ENCODE measurements around the gene ZNF484. TPM values are rescaled to one million over a fixed set of nuclear protein-coding genes. Genes with fewer than 3 reads are reported as not detected.
"Not testable (repeated sequence)": the region's sequence is repeated elsewhere in the genome, so short reads cannot be mapped to it uniquely, and the experiment has no call there.

The ZNF484 gene
- total RNA-seq, 1 experiment from 2014 or later, result 7.2 TPM

DNA sequence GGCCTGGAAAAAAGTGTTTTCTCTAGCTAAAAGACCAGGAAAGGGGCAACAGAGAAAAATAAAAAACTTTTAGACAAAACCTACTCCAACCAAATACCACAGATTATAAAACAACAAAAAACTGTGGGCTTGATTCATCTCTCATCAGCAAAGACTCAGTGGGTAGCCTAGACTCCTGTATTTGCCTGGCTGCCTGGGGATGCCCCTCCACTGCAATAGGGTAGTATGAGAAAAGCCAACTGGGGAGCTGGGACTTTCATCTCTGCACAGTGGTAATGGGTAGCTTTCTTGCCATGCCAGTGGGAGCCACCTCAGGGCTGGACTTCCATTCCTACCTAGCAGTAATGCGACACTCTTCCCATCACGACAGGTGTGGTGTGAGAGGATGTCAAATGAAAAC, 7.5 kb downstream of the ZNF484 start:
- no peak for TF ChIP-seq SP1 (IDR thresholded peaks at IDR 0.05; ENCODE audit: low read depth)
- ChIA-PET RAD21 (ENCODE audit: low non-redundant PET in 1 of 2, low total read pairs in 2 of 2, uncharacterized antibody in 2 of 2, unreplicated experiment in 2 of 2) (no interaction called here), POLR2A (no interaction called here), CTCF (no interaction called here)
- Histone ChIP-seq H3K4me3 (replicated peaks in 1 of 2; ENCODE audit: low read depth in 1 of 2, low read length in 2 of 2) (no peak overlapping the region), H3K27ac (ENCODE audit: low read depth, low read length) (no peak overlapping the region), H3K27me3 (ENCODE audit: insufficient read depth, low read length) (no peaks in the 10 kb centered on the region), H4K20me1 (ENCODE audit: insufficient read depth) (no peaks in the 10 kb centered on the region), H3K9me2 (ENCODE audit: insufficient read depth) (no peaks in the 10 kb centered on the region), H3K4me2 (ENCODE audit: low read length) (no peak overlapping the region), H3K4me1 (ENCODE audit: control insufficient read depth in 1 of 2, insufficient read depth in 2 of 2, low read length in 2 of 2) (no peaks in the 10 kb centered on the region), H3K36me3 (ENCODE audit: control insufficient read depth in 1 of 2, insufficient read depth in 2 of 2, low read length in 2 of 2) (peaks cover 0 to 2% of the 10 kb centered on the region in 2 experiments; a peak in 2 of 4 replicates), H2AFZ (ENCODE audit: low read depth, low read length, poor library complexity, severe bottlenecking) (no peak overlapping the region), H3K9me3 (ENCODE audit: control insufficient read depth in 1 of 2, insufficient read depth in 1 of 2, low read depth in 1 of 2, low read length in 2 of 2) (no peaks in the 10 kb centered on the region), H3K9ac (ENCODE audit: low read length) (no peak overlapping the region), H3K79me2 (ENCODE audit: insufficient read depth, low read length) (peaks cover 33% of the 10 kb centered on the region)
- no peak for DNase-seq (ENCODE audit: low read depth, low spot score)
- BruUV-seq (replicated peaks), result no TSS peak
- no peak for ATAC-seq
- intact Hi-C loops (cut with micrococcal nuclease), result no loop called here

DNA sequence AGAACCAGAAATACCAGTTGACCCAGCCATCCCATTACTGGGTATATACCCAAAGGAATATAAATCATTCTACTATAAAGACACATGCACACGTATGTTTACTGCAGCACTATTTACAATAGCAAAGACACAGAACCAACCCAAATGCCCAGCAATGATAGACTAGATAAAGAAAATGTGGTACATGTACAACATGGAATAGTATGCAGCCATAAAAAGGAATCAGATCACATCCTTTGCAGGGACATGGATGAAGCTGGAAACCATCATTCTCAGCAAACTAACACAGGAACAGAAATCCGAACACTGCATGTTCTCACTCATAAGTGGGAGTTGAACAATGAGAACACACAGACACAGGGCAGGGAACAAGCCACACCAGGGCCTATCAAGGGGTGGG, 11.2 kb downstream of the ZNF484 start:
- H3K9ac ChIP-seq (ENCODE audit: low read length); H3K9me3 ChIP-seq (ENCODE audit: control insufficient read depth in 1 of 2, insufficient read depth in 1 of 2, low read depth in 1 of 2, low read length in 2 of 2); H4K20me1 ChIP-seq (ENCODE audit: insufficient read depth); H3K36me3 ChIP-seq (ENCODE audit: control insufficient read depth in 1 of 2, insufficient read depth in 2 of 2, low read length in 2 of 2); H2AFZ ChIP-seq (ENCODE audit: low read depth, low read length, poor library complexity, severe bottlenecking); POLR2A ChIA-PET; H3K27me3 ChIP-seq (ENCODE audit: insufficient read depth, low read length); CTCF ChIA-PET; DNase-seq (ENCODE audit: low read depth, low spot score); ATAC-seq; H3K4me3 ChIP-seq (replicated peaks in 1 of 2; ENCODE audit: low read depth in 1 of 2, low read length in 2 of 2); intact Hi-C loops (cut with micrococcal nuclease); H3K27ac ChIP-seq (ENCODE audit: low read depth, low read length); RAD21 ChIA-PET (ENCODE audit: low non-redundant PET in 1 of 2, low total read pairs in 2 of 2, uncharacterized antibody in 2 of 2, unreplicated experiment in 2 of 2); H3K4me2 ChIP-seq (ENCODE audit: low read length); BruUV-seq (replicated peaks); H3K4me1 ChIP-seq (ENCODE audit: control insufficient read depth in 1 of 2, insufficient read depth in 2 of 2, low read length in 2 of 2); H3K9me2 ChIP-seq (ENCODE audit: insufficient read depth): not testable (repeated sequence)
- peaks cover 33% of the 10 kb centered on the region for H3K79me2 ChIP-seq (ENCODE audit: insufficient read depth, low read length)

DNA sequence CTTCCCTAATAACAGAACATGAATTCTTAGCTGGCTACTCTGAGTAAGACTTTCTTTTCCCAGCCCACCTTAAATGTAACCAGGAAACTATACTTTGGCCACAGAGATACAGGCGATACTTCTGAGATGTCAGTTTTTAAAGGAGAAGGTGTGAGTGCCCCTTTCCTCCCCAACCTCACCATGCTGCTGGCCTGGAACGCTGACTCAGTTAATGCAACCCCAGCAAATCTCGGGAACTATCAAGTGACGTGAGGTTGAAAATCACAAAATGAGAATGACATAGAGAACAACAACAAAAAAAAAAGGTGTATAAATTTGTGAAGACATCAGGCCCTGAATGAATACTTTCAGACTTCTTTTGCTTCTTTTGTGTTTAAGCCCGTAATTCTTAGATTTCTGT, 13.7 kb downstream of the ZNF484 start:
- no peaks in the 10 kb centered on the region for H3K27me3 ChIP-seq (ENCODE audit: insufficient read depth, low read length)
- RAD21 ChIA-PET (ENCODE audit: low non-redundant PET in 1 of 2, low total read pairs in 2 of 2, uncharacterized antibody in 2 of 2, unreplicated experiment in 2 of 2), result no interaction called here
- peaks cover 0 to 10% of the 10 kb centered on the region in 2 experiments; a peak in 2 of 4 replicates for H3K36me3 ChIP-seq (ENCODE audit: control insufficient read depth in 1 of 2, insufficient read depth in 2 of 2, low read length in 2 of 2)
- TF ChIP-seq ELF1 (IDR thresholded peaks at IDR 0.05; ENCODE audit: borderline replicate concordance, low read depth) (no peak), EZH2phosphoT487 (IDR thresholded peaks at IDR 0.05; ENCODE audit: borderline replicate concordance) (no peak), JUND (IDR thresholded peaks at IDR 0.05) (no peak), YY1 (IDR thresholded peaks at IDR 0.05; ENCODE audit: extremely low read depth, insufficient replicate concordance, low read depth, low read length) (no peak), EGR1 (IDR thresholded peaks at IDR 0.05; ENCODE audit: low read depth) (no peak), CEBPB (IDR thresholded peaks at IDR 0.05; ENCODE audit: low read depth) (no peak), SRF (IDR thresholded peaks at IDR 0.05; ENCODE audit: low read depth) (no peak), ZFX (IDR thresholded peaks at IDR 0.05) (no peak)
- TF ChIP-seq, protein P1, sequence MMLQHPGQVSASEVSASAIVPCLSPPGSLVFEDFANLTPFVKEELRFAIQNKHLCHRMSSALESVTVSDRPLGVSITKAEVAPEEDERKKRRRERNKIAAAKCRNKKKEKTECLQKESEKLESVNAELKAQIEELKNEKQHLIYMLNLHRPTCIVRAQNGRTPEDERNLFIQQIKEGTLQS (IDR thresholded peaks at IDR 0.05), result no peak
- TF ChIP-seq, protein P2, sequence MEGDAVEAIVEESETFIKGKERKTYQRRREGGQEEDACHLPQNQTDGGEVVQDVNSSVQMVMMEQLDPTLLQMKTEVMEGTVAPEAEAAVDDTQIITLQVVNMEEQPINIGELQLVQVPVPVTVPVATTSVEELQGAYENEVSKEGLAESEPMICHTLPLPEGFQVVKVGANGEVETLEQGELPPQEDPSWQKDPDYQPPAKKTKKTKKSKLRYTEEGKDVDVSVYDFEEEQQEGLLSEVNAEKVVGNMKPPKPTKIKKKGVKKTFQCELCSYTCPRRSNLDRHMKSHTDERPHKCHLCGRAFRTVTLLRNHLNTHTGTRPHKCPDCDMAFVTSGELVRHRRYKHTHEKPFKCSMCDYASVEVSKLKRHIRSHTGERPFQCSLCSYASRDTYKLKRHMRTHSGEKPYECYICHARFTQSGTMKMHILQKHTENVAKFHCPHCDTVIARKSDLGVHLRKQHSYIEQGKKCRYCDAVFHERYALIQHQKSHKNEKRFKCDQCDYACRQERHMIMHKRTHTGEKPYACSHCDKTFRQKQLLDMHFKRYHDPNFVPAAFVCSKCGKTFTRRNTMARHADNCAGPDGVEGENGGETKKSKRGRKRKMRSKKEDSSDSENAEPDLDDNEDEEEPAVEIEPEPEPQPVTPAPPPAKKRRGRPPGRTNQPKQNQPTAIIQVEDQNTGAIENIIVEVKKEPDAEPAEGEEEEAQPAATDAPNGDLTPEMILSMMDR (IDR thresholded peaks at IDR 0.05 in 2 of 3, conservative IDR thresholded peaks at IDR 0.05 in 1 of 3; ENCODE audit: borderline replicate concordance in 1 of 3, insufficient read depth in 1 of 3, low read depth in 2 of 3, low read length in 2 of 3), result no peak
- H3K79me2 ChIP-seq (ENCODE audit: insufficient read depth, low read length), result peaks cover 35% of the 10 kb centered on the region
- H3K27ac ChIP-seq (ENCODE audit: low read depth, low read length), result no peak overlapping the region
- no peak for ATAC-seq
- H3K9me3 ChIP-seq (ENCODE audit: control insufficient read depth in 1 of 2, insufficient read depth in 1 of 2, low read depth in 1 of 2, low read length in 2 of 2), result 0 out of 4 replicates have a peak, but pooled peaks cover 0 to 5% of the 10 kb centered on the region in 2 experiments
- no peak for DNase-seq (ENCODE audit: low read depth, low spot score)
- H3K9me2 ChIP-seq (ENCODE audit: insufficient read depth), result no peaks in the 10 kb centered on the region
- POLR2A ChIA-PET, result no interaction called here
- H4K20me1 ChIP-seq (ENCODE audit: insufficient read depth), result no peaks in the 10 kb centered on the region
- no peak overlapping the region for H3K4me3 ChIP-seq (replicated peaks in 1 of 2; ENCODE audit: low read depth in 1 of 2, low read length in 2 of 2)
- H3K4me1 ChIP-seq (ENCODE audit: control insufficient read depth in 1 of 2, insufficient read depth in 2 of 2, low read length in 2 of 2), result no peaks in the 10 kb centered on the region
- H3K9ac ChIP-seq (ENCODE audit: low read length), result no peak overlapping the region
- H2AFZ ChIP-seq (ENCODE audit: low read depth, low read length, poor library complexity, severe bottlenecking), result no peak overlapping the region
- H3K4me2 ChIP-seq (ENCODE audit: low read length), result no peak overlapping the region
- BruUV-seq (replicated peaks), result no TSS peak
- intact Hi-C loops (cut with micrococcal nuclease), result no loop called here
- CTCF ChIA-PET, result no interaction called here
